HepG2 (cell line): ENCODE data around the gene ENTPD1. TPM values are rescaled to one million over a fixed set of nuclear protein-coding genes. Genes with fewer than 3 reads are reported as not detected.

ENCODE experiments used
- CBX2 ChIP-seq, 2 experiments: fragments of 200-600 bp in 1 of 2; sonication (generic); formaldehyde crosslinking in 1 of 2; IDR thresholded peaks; 2 replicates each; pipeline versions ENCODE4 v1.7.0 to v1.8.1; 2018 to 2022; ENCODE audit warnings: low read depth in 2 of 2, low read length in 1 of 2, mild to moderate bottlenecking in 1 of 2, missing genetic modification reagents in 1 of 2
- DNMT3B ChIP-seq: conservative IDR thresholded peaks from 2 replicates; pipeline ENCODE4 v1.6.1; 2016; ENCODE audit warnings: missing biosample characterization, control low read depth
- DPF2 ChIP-seq: sonication (generic); formaldehyde crosslinking; IDR thresholded peaks from 2 replicates; pipeline ENCODE4 v1.4.0; 2020; ENCODE audit warnings: mild to moderate bottlenecking, low read depth, missing genetic modification reagents, borderline replicate concordance
- HMGA1 ChIP-seq: sonication (generic); formaldehyde crosslinking; conservative IDR thresholded peaks from 2 replicates; pipeline ENCODE4 v1.4.0; 2020; ENCODE audit warnings: missing genetic modification reagents
- HOMEZ ChIP-seq: IDR thresholded peaks from 2 replicates; pipeline ENCODE4 v1.6.1; 2016; ENCODE audit warnings: low read depth
- KAT2B ChIP-seq: fragments of 150-350 bp; IDR thresholded peaks from 2 replicates; pipeline ENCODE4 v1.6.1; 2014; ENCODE audit warnings: low read depth, low read length, borderline replicate concordance
- NFYB ChIP-seq: sonication (generic); formaldehyde crosslinking; IDR thresholded peaks from 2 replicates; pipeline ENCODE4 v1.4.0; 2020; ENCODE audit warnings: missing genetic modification reagents
- NR2F2 ChIP-seq: IDR thresholded peaks from 2 replicates; pipeline ENCODE4 v1.6.1; 2012; ENCODE audit warnings: low read depth, inconsistent platforms, borderline replicate concordance
- ONECUT2 ChIP-seq: sonication (generic); formaldehyde crosslinking; IDR thresholded peaks from 2 replicates; pipeline ENCODE4 v1.4.0; 2020; ENCODE audit warnings: missing genetic modification reagents
- POLR2A ChIP-seq, 2 experiments: IDR thresholded peaks; 2 replicates each; pipeline ENCODE4 v1.6.1; 2011; ENCODE audit warnings: low read depth in 2 of 2, low read length in 2 of 2, mild to moderate bottlenecking in 1 of 2, moderate library complexity in 1 of 2; ENCODE audit not compliant: insufficient read depth in 1 of 2
- PRDM10 ChIP-seq: sonication (generic); formaldehyde crosslinking; IDR thresholded peaks from 2 replicates; pipeline ENCODE4 v1.4.0; 2020; ENCODE audit warnings: low read depth, missing genetic modification reagents
- SYNCRIP ChIP-seq: fragments of 200-400 bp; formaldehyde crosslinking; IDR thresholded peaks from 2 replicates; pipeline ENCODE4 v1.6.1; 2018; ENCODE audit warnings: mild to moderate bottlenecking, low read depth, low read length; ENCODE audit not compliant: insufficient read depth
- TCF7 ChIP-seq: sonication (generic); IDR thresholded peaks from 2 replicates; pipeline ENCODE4 v1.6.1; 2016; ENCODE audit warnings: antibody characterized with exemption, low read depth
- TRIM24 ChIP-seq: sonication (generic); formaldehyde crosslinking; IDR thresholded peaks from 2 replicates; pipeline ENCODE4 v1.8.0; 2022; ENCODE audit warnings: mild to moderate bottlenecking, missing genetic modification reagents
- ZKSCAN5 ChIP-seq: sonication (generic); formaldehyde crosslinking; IDR thresholded peaks from 2 replicates; pipeline ENCODE4 v1.5.1; 2020; ENCODE audit warnings: mild to moderate bottlenecking, missing genetic modification reagents
- ZMYM2 ChIP-seq: sonication (generic); formaldehyde crosslinking; IDR thresholded peaks from 2 replicates; pipeline ENCODE4 v1.8.0; 2022; ENCODE audit warnings: mild to moderate bottlenecking, missing genetic modification reagents
- ZNF230 ChIP-seq: sonication (generic); formaldehyde crosslinking; IDR thresholded peaks from 2 replicates; pipeline ENCODE4 v1.4.0; 2020; ENCODE audit warnings: mild to moderate bottlenecking, missing genetic modification reagents
- ZNF33B ChIP-seq: sonication (generic); formaldehyde crosslinking; IDR thresholded peaks from 2 replicates; pipeline ENCODE4 v1.5.1; 2020; ENCODE audit warnings: mild to moderate bottlenecking, missing genetic modification reagents
- ZNF530 ChIP-seq: sonication (generic); formaldehyde crosslinking; IDR thresholded peaks from 2 replicates; pipeline ENCODE4 v1.5.0; 2020; ENCODE audit warnings: low read depth, mild to moderate bottlenecking, missing genetic modification reagents
- ZNF552 ChIP-seq: sonication (generic); formaldehyde crosslinking; IDR thresholded peaks from 2 replicates; pipeline ENCODE4 v1.9.0; 2022; ENCODE audit warnings: missing genetic modification reagents, mild to moderate bottlenecking, borderline replicate concordance
- ZNF792 ChIP-seq: IDR thresholded peaks from 2 replicates; pipeline ENCODE4 v1.6.1; 2016
- polyA plus RNA-seq, 8 experiments: library from polyadenylated mRNA; depleted of rRNA in 3 of 8; stranded (reverse) in 7 of 8; unstranded in 1 of 8; fragments of >200 nt; fragmentation: Illumina TruSeq in 4 of 8; extraction: Trizol in 4 of 8; gene quantifications; 2 replicates each; pipeline versions ENCODE4 v1.2.1 to v1.2.3, GENCODE V29; 2011 to 2016; ENCODE audit warnings: low read depth in 4 of 8, missing spikeins in 1 of 8, mixed read lengths in 1 of 8; ENCODE audit not compliant: insufficient read depth in 1 of 8
- total RNA-seq, 5 experiments: library from RNA; depleted of rRNA; stranded (reverse); fragments of >200 nt; fragmentation: Illumina TruSeq; extraction: Trizol; gene quantifications; 2 replicates each; pipeline ENCODE4 v1.2.3, GENCODE V29; 2016; ENCODE audit warnings: low read depth in 1 of 5
- TF ChIP-seq, protein P1 (sequence below): sonication (generic); formaldehyde crosslinking; IDR thresholded peaks from 2 replicates; pipeline ENCODE4 v1.4.0; 2020; ENCODE audit warnings: missing genetic modification reagents, borderline replicate concordance

Gene ENTPD1
- total and polyA plus RNA-seq, 2 of the 13 experiments (the other 11 are each of a cell fraction or from before 2014, with no cell fraction given), result 0.07 TPM

DNA sequence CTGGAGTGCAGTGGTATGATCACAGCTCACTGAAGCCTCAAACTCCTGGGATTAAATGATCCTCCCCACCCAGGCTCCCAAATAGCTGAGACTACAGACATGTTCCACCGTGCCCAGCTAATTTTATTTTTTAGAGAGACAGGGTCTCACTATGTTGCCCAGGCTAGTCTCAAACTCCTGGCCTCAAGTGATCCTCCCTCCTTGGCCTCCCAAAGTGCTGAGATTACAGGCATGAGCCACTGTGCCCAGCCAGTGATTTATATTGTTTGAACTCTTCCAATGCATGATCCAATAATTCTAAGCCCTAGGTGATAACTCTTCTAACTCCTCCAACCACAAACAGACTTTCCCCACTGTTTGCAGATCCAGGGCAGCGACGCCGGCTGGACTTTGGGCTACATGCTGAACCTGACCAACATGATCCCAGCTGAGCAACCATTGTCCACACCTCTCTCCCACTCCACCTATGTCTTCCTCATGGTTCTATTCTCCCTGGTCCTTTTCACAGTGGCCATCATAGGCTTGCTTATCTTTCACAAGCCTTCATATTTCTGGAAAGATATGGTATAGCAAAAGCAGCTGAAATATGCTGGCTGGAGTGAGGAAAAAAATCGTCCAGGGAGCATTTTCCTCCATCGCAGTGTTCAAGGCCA lies 110.0 kb downstream of the ENTPD1 start (continued):
- TF ChIP-seq ZNF552 (CRISPR knock-in tag), result no peak
- TF ChIP-seq ZMYM2, result 0 out of 2 replicates have a peak, but pooled peaks have one; percentile 66
- TF ChIP-seq ZNF792, result no peak
- no peak for TF ChIP-seq KAT2B
- peak; percentile 56 for TF ChIP-seq HOMEZ (CRISPR knock-in tag)
- TF ChIP-seq ZNF230 (CRISPR knock-in tag), result no peak
- TF ChIP-seq TCF7, result no peak
- TF ChIP-seq HMGA1 (CRISPR knock-in tag), result no peak
- 0 out of 2 replicates have a peak, but pooled peaks have one; percentile 21 for TF ChIP-seq DPF2 (CRISPR knock-in tag)
- TF ChIP-seq ZKSCAN5 (CRISPR knock-in tag), result no peak
- no peak for TF ChIP-seq POLR2A (IDR thresholded peaks at IDR 0.05; ENCODE audit: insufficient read depth in 1 of 2, low read depth in 2 of 2, low read length in 2 of 2)
- TF ChIP-seq ZNF33B (CRISPR knock-in tag), result no peak
- TF ChIP-seq SYNCRIP, result no peak
- TF ChIP-seq ZNF530, result no peak
- TF ChIP-seq TRIM24 (CRISPR knock-in tag), result no peak
- TF ChIP-seq PRDM10 (CRISPR knock-in tag), result no peak
- TF ChIP-seq, protein P1, sequence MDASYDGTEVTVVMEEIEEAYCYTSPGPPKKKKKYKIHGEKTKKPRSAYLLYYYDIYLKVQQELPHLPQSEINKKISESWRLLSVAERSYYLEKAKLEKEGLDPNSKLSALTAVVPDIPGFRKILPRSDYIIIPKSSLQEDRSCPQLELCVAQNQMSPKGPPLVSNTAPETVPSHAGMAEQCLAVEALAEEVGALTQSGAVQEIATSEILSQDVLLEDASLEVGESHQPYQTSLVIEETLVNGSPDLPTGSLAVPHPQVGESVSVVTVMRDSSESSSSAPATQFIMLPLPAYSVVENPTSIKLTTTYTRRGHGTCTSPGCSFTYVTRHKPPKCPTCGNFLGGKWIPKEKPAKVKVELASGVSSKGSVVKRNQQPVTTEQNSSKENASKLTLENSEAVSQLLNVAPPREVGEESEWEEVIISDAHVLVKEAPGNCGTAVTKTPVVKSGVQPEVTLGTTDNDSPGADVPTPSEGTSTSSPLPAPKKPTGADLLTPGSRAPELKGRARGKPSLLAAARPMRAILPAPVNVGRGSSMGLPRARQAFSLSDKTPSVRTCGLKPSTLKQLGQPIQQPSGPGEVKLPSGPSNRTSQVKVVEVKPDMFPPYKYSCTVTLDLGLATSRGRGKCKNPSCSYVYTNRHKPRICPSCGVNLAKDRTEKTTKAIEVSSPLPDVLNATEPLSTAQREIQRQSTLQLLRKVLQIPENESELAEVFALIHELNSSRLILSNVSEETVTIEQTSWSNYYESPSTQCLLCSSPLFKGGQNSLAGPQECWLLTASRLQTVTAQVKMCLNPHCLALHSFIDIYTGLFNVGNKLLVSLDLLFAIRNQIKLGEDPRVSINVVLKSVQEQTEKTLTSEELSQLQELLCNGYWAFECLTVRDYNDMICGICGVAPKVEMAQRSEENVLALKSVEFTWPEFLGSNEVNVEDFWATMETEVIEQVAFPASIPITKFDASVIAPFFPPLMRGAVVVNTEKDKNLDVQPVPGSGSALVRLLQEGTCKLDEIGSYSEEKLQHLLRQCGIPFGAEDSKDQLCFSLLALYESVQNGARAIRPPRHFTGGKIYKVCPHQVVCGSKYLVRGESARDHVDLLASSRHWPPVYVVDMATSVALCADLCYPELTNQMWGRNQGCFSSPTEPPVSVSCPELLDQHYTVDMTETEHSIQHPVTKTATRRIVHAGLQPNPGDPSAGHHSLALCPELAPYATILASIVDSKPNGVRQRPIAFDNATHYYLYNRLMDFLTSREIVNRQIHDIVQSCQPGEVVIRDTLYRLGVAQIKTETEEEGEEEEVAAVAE, result no peak
- no peak for TF ChIP-seq NFYB (CRISPR knock-in tag)
- no peak for TF ChIP-seq DNMT3B (CRISPR knock-in tag)
- no peak for TF ChIP-seq CBX2 (IDR thresholded peaks at IDR 0.05; ENCODE audit: low read depth, low read length)
- TF ChIP-seq CBX2 (CRISPR knock-in tag; IDR thresholded peaks at IDR 0.05; ENCODE audit: low read depth), result no peak
- TF ChIP-seq ONECUT2 (CRISPR knock-in tag), result no peak
- no peak for TF ChIP-seq NR2F2
